SH-SY5Y (cell line): ENCODE measurements around the gene AKAP6.

ENCODE experiments used
- GATA2 ChIP-seq: IDR thresholded peaks from 2 replicates; pipeline ENCODE4 v1.6.1; 2011; ENCODE audit warnings: mild to moderate bottlenecking, low read depth, low read length
- GATA3 ChIP-seq: IDR thresholded peaks from 2 replicates; pipeline ENCODE4 v1.6.1; 2011; ENCODE audit warnings: low read depth, mild to moderate bottlenecking, low read length, moderate library complexity

GRCh38 chr14:32310876-32311275 lies 18.2 kb upstream of the AKAP6 start:
- no peak for TF ChIP-seq GATA2
- no peak for TF ChIP-seq GATA3
